ENCODE results near the gene AKR1C2.
"Not testable (repeated sequence)": the region's sequence is repeated elsewhere in the genome, so short reads cannot be mapped to it uniquely, and the experiment has no call there.

The AKR1C2 gene

DNA sequence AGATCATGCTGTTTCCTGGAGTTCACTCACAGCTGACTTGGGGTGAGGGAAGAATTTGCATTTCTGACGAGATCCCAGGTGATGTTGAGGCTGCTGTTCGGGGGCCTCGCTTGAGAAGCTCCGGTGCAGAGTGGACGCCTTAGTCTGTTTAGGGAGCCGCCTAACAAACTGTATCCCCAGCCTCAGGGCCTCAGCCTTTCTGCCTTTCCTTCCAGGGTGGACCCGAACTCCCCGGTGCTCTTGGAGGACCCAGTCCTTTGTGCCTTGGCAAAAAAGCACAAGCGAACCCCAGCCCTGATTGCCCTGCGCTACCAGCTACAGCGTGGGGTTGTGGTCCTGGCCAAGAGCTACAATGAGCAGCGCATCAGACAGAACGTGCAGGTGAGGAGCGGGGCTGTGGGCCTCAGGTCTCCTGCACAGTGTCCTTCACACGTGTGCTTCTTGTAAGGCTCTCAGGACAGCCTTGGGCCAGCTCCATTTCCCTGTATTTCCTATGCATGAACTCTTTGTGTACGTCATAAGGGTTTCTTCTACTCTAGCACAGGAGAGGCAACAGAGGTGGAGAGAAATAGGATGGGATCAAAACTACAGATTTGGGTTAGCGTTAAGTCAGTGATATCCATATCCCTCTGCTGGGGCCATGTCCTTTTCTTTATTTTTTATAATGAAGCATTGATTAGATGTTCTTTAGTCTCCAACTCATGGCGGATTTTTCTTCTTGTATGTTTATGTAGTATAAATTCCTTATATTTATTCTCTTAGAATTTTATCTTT is 31.1 kb downstream of the AKR1C2 start:
- H3K9me2 ChIP-seq (replicated peaks; ENCODE audit: low read depth, low read length); H3K9ac ChIP-seq (ENCODE audit: low read depth, low read length, poor library complexity, severe bottlenecking); H4K20me1 ChIP-seq (ENCODE audit: insufficient read depth, low read length, poor library complexity, severe bottlenecking); H3K79me2 ChIP-seq (ENCODE audit: insufficient read depth, low read length); H3K27me3 ChIP-seq (ENCODE audit: insufficient read depth, low read length, poor library complexity, severe bottlenecking); H3F3A ChIP-seq (ENCODE audit: low read depth); H3K9me3 ChIP-seq (ENCODE audit: insufficient read depth, low read depth, low read length); H3K4me1 ChIP-seq (ENCODE audit: insufficient read depth, low read length, poor library complexity, severe bottlenecking); H3K4me3 ChIP-seq (ENCODE audit: low read length, poor library complexity, severe bottlenecking); H3K36me3 ChIP-seq (ENCODE audit: insufficient read depth, low read length); H2AFZ ChIP-seq (ENCODE audit: low read length); H3K4me2 ChIP-seq (ENCODE audit: low read depth, low read length, poor library complexity, severe bottlenecking): not testable (repeated sequence)

DNA sequence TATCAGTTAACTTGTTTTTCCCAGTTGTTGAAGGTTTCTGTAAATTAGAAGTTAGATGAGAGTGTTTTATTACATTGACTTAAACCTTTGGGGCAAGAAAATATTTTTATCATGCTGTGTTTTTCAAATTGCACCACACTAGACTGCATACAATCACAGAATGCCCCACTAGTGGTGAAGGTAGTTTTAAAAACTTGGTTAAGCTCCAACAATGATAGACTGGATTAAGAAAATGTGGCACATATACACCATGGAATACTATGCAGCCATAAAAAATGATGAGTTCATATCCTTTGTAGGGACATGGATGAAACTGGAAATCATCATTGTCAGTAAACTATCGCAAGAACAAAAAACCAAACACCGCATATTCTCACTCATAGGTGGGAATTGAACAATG is 33.3 kb downstream of the AKR1C2 start:
- H3K4me1 ChIP-seq (ENCODE audit: insufficient read depth, low read length, poor library complexity, severe bottlenecking); H2AFZ ChIP-seq (ENCODE audit: low read length); H3K27me3 ChIP-seq (ENCODE audit: insufficient read depth, low read length, poor library complexity, severe bottlenecking); H3K4me3 ChIP-seq (ENCODE audit: low read length, poor library complexity, severe bottlenecking); H3K9ac ChIP-seq (ENCODE audit: low read depth, low read length, poor library complexity, severe bottlenecking); H3K9me2 ChIP-seq (replicated peaks; ENCODE audit: low read depth, low read length); H3K4me2 ChIP-seq (ENCODE audit: low read depth, low read length, poor library complexity, severe bottlenecking); H4K20me1 ChIP-seq (ENCODE audit: insufficient read depth, low read length, poor library complexity, severe bottlenecking); H3K79me2 ChIP-seq (ENCODE audit: insufficient read depth, low read length); H3K36me3 ChIP-seq (ENCODE audit: insufficient read depth, low read length); H3K9me3 ChIP-seq (ENCODE audit: insufficient read depth, low read depth, low read length); H3F3A ChIP-seq (ENCODE audit: low read depth): not testable (repeated sequence)

DNA sequence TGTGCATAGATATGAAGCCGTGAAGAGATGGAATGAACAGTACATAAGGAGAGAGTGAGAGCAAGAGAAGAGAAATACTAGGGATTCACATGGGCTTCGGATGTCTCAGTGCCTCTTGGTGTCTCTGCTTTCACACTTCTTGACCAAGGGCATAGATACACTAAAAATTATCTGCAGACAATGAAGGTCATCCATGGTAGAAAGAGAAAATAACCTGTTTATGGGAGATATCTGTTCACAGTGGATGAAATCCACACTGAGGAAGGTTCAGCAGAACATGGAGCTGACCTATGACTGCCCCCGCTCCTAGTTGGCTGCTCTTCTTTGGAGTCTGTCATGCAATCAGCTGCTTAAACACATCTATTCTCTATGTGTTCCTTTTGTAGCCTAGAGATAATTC is 34.4 kb downstream of the AKR1C2 start:
- H3K27me3 ChIP-seq (ENCODE audit: insufficient read depth, low read length, poor library complexity, severe bottlenecking); H3K9ac ChIP-seq (ENCODE audit: low read depth, low read length, poor library complexity, severe bottlenecking); H3K4me1 ChIP-seq (ENCODE audit: insufficient read depth, low read length, poor library complexity, severe bottlenecking); H3K36me3 ChIP-seq (ENCODE audit: insufficient read depth, low read length); H3K79me2 ChIP-seq (ENCODE audit: insufficient read depth, low read length); H2AFZ ChIP-seq (ENCODE audit: low read length); H3K9me3 ChIP-seq (ENCODE audit: insufficient read depth, low read depth, low read length); H3K4me3 ChIP-seq (ENCODE audit: low read length, poor library complexity, severe bottlenecking); H3K4me2 ChIP-seq (ENCODE audit: low read depth, low read length, poor library complexity, severe bottlenecking); H4K20me1 ChIP-seq (ENCODE audit: insufficient read depth, low read length, poor library complexity, severe bottlenecking); H3K9me2 ChIP-seq (replicated peaks; ENCODE audit: low read depth, low read length); H3F3A ChIP-seq (ENCODE audit: low read depth): not testable (repeated sequence)

DNA sequence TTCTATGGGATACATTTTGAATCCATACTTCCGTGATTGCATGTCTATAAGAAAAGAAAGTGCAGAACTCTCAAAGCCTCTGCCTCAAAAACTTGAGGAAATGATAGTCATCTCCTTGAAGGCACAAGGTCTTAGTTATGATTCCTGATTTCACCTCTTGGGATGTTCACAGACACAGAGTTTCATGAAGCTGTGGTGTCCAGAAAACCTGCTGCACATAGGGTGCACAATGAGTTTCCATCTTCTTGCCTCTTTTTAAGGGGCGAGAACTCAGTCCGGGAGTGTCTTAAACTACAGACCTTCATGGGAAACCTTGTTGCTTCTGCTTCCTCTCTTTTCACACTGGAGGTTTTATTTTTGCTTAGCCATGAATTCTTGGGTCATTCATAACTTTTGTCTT is 36.5 kb downstream of the AKR1C2 start:
- H3K79me2 ChIP-seq (ENCODE audit: insufficient read depth, low read length); H3K27me3 ChIP-seq (ENCODE audit: insufficient read depth, low read length, poor library complexity, severe bottlenecking); H4K20me1 ChIP-seq (ENCODE audit: insufficient read depth, low read length, poor library complexity, severe bottlenecking); H3K9ac ChIP-seq (ENCODE audit: low read depth, low read length, poor library complexity, severe bottlenecking); H3K9me2 ChIP-seq (replicated peaks; ENCODE audit: low read depth, low read length); H3K36me3 ChIP-seq (ENCODE audit: insufficient read depth, low read length); H2AFZ ChIP-seq (ENCODE audit: low read length); H3F3A ChIP-seq (ENCODE audit: low read depth); H3K4me1 ChIP-seq (ENCODE audit: insufficient read depth, low read length, poor library complexity, severe bottlenecking); H3K4me2 ChIP-seq (ENCODE audit: low read depth, low read length, poor library complexity, severe bottlenecking); H3K9me3 ChIP-seq (ENCODE audit: insufficient read depth, low read depth, low read length); H3K4me3 ChIP-seq (ENCODE audit: low read length, poor library complexity, severe bottlenecking): not testable (repeated sequence)

DNA sequence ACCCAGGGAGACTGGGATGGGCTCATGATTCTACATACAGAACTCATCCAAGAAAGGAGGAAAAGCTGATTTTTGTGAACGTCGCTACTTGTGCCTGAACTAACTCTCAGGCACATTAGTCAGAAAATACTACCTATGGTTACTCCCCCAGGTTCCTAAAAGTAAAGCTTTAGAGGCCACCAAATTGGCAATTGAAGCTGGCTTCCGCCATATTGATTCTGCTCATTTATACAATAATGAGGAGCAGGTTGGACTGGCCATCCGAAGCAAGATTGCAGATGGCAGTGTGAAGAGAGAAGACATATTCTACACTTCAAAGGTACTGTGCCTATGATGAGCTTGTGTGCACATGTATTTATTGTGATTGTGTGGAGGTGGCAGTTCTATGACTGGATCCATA is 37.9 kb downstream of the AKR1C2 start:
- not testable (repeated sequence) for H3K4me2 ChIP-seq (ENCODE audit: low read depth, low read length, poor library complexity, severe bottlenecking); H2AFZ ChIP-seq (ENCODE audit: low read length); H3K27me3 ChIP-seq (ENCODE audit: insufficient read depth, low read length, poor library complexity, severe bottlenecking); H3K9me3 ChIP-seq (ENCODE audit: insufficient read depth, low read depth, low read length); H4K20me1 ChIP-seq (ENCODE audit: insufficient read depth, low read length, poor library complexity, severe bottlenecking); H3K9me2 ChIP-seq (replicated peaks; ENCODE audit: low read depth, low read length); H3K4me1 ChIP-seq (ENCODE audit: insufficient read depth, low read length, poor library complexity, severe bottlenecking); H3K9ac ChIP-seq (ENCODE audit: low read depth, low read length, poor library complexity, severe bottlenecking); H3K79me2 ChIP-seq (ENCODE audit: insufficient read depth, low read length); H3K36me3 ChIP-seq (ENCODE audit: insufficient read depth, low read length); H3F3A ChIP-seq (ENCODE audit: low read depth); H3K4me3 ChIP-seq (ENCODE audit: low read length, poor library complexity, severe bottlenecking)

DNA sequence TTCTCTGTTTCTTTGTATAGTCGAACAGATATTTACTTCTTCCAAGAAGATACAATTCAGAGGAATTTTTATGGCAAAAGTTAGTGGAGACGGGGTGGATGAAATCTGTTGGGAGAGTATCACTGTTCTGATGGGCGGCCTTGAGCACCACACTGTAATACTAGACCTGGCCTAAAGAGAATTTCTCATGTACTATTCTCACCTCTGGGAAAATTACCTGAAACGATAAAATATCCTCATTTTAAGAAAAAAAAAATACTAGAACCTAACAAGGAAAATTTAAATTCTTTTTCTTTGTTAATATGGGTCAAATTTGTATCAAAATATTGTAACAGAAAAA is 39.9 kb downstream of the AKR1C2 start:
- H3K79me2 ChIP-seq (ENCODE audit: insufficient read depth, low read length); H3K9me2 ChIP-seq (replicated peaks; ENCODE audit: low read depth, low read length); H3K27me3 ChIP-seq (ENCODE audit: insufficient read depth, low read length, poor library complexity, severe bottlenecking); H3K4me1 ChIP-seq (ENCODE audit: insufficient read depth, low read length, poor library complexity, severe bottlenecking); H3K4me2 ChIP-seq (ENCODE audit: low read depth, low read length, poor library complexity, severe bottlenecking); H4K20me1 ChIP-seq (ENCODE audit: insufficient read depth, low read length, poor library complexity, severe bottlenecking); H3K9me3 ChIP-seq (ENCODE audit: insufficient read depth, low read depth, low read length); H3K9ac ChIP-seq (ENCODE audit: low read depth, low read length, poor library complexity, severe bottlenecking); H3K36me3 ChIP-seq (ENCODE audit: insufficient read depth, low read length); H2AFZ ChIP-seq (ENCODE audit: low read length); H3F3A ChIP-seq (ENCODE audit: low read depth); H3K4me3 ChIP-seq (ENCODE audit: low read length, poor library complexity, severe bottlenecking): not testable (repeated sequence)

DNA sequence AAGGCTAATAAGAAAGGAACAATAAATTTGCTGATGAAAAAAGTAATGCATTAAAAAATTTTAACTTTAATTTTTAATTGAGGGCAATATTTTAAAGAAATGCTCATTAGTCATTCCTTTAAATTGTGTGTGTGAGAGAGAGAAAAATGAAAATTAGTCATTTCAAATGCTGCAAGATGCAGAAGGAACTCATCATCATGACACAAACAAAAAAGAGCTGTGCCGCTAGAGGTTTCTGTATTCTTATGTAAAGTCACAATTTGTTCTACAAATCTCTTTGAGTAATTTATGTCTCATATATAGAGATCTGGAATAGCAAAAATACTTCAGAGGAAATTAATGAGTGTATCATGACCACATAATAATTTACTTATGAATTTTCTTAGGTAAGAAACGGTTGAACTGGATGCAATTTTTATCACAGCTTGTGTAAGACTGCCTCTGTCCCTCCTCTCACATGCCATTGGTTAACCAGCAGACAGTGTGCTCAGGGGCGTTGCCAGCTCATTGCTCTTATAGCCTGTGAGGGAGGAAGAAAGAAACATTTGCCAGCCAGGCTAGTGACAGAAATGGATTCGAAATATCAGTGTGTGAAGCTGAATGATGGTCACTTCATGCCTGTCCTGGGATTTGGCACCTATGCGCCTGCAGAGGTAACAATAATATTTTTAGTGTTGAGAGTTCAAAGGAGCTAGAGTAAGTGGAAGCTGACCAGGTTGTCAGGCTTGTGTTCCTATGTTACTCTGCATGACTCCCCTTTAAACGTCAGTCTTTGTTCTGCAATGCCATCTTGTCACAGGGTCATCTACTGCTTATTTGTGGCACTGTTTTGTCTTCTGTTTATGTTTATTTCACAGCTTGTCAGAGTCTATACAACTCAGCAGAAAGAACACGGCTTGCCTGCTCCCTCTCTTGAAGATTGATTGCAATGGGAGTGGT is 40.5 kb downstream of the AKR1C2 start, which contains the start of gene AKR1C1:
AKR1C1 (plus strand) TSS at position 540 of the 939 bp plus-strand sequence; CDS start at position 570, 30 bp downstream.
- not testable (repeated sequence) for H3K9ac ChIP-seq (ENCODE audit: low read depth, low read length, poor library complexity, severe bottlenecking)

More for the DNA sequence above, 40.5 kb downstream of the AKR1C2 start, which contains the start of gene AKR1C1:
- H3K27me3 ChIP-seq (ENCODE audit: insufficient read depth, low read length, poor library complexity, severe bottlenecking); H3K9me3 ChIP-seq (ENCODE audit: insufficient read depth, low read depth, low read length); H3K4me3 ChIP-seq (ENCODE audit: low read length, poor library complexity, severe bottlenecking); H4K20me1 ChIP-seq (ENCODE audit: insufficient read depth, low read length, poor library complexity, severe bottlenecking); H3K4me1 ChIP-seq (ENCODE audit: insufficient read depth, low read length, poor library complexity, severe bottlenecking); H3F3A ChIP-seq (ENCODE audit: low read depth); H3K9me2 ChIP-seq (replicated peaks; ENCODE audit: low read depth, low read length); H2AFZ ChIP-seq (ENCODE audit: low read length); H3K36me3 ChIP-seq (ENCODE audit: insufficient read depth, low read length); H3K4me2 ChIP-seq (ENCODE audit: low read depth, low read length, poor library complexity, severe bottlenecking); H3K79me2 ChIP-seq (ENCODE audit: insufficient read depth, low read length): not testable (repeated sequence)
